ENCODE data around the gene ASCC2. TPM values are rescaled to one million over a fixed set of nuclear protein-coding genes. Genes with fewer than 3 reads are reported as not detected.

ASCC2 gene
- total RNA-seq, 2 donors from 2014 or later = 44.2 to 45.5 TPM

- TF ChIP-seq CTCF (conservative IDR thresholded peaks at IDR 0.05) = peak; percentile 61
- Mint-ChIP-seq H3K27ac (peak overlapping the region; percentile 21), H3K27me3 (ENCODE audit: insufficient read depth) (no peaks in the 10 kb centered on the region), H3K4me1 (no peaks in the 10 kb centered on the region), H3K9me3 (no peaks in the 10 kb centered on the region), H3K36me3 (ENCODE audit: low read depth) (peaks cover 53% of the 10 kb centered on the region), H3K4me3 (no peak overlapping the region)
- peaks cover 72% of the 10 kb centered on the region for H3K36me3 ChIP-seq (ENCODE audit: control insufficient read depth, insufficient read depth, low read length)
- DNase-seq = peak; percentile 56
- H3K27ac ChIP-seq (ENCODE audit: low read depth, low read length) = no peak overlapping the region
- 79 to 83% methylated on average over 3 of the region's 3 CpGs for WGBS, 2 experiments (ENCODE audit: insufficient coverage in 1 of 2, insufficient read length in 1 of 2)
- no peaks in the 10 kb centered on the region for H3K4me1 ChIP-seq (ENCODE audit: control insufficient read depth, insufficient read depth, low read length)
- no peak overlapping the region for H3K9ac ChIP-seq (ENCODE audit: extremely low read depth, low read length, poor library complexity, severe bottlenecking)
- no peaks in the 10 kb centered on the region for H3K9me3 ChIP-seq (ENCODE audit: control insufficient read depth, low read length)
- no peak overlapping the region for H3K4me3 ChIP-seq (ENCODE audit: low read length)
- no peaks in the 10 kb centered on the region for H3K27me3 ChIP-seq (ENCODE audit: control insufficient read depth, insufficient read depth, low read length, poor library complexity, severe bottlenecking)
Observed at GRCh38 chr22:29813563-29813962, 24.5 kb downstream of the ASCC2 start.

- Histone ChIP-seq H3K27ac (ENCODE audit: low read depth, low read length) (no peak overlapping the region), H3K4me1 (ENCODE audit: control insufficient read depth, insufficient read depth, low read length) (no peaks in the 10 kb centered on the region), H3K27me3 (ENCODE audit: control insufficient read depth, insufficient read depth, low read length, poor library complexity, severe bottlenecking) (no peaks in the 10 kb centered on the region), H3K9me3 (ENCODE audit: control insufficient read depth, low read length) (no peaks in the 10 kb centered on the region), H3K36me3 (ENCODE audit: control insufficient read depth, insufficient read depth, low read length) (peaks cover 76% of the 10 kb centered on the region), H3K9ac (ENCODE audit: extremely low read depth, low read length, poor library complexity, severe bottlenecking) (no peak overlapping the region), H3K4me3 (ENCODE audit: low read length) (no peak overlapping the region)
- Mint-ChIP-seq H3K27me3 (ENCODE audit: insufficient read depth) (no peaks in the 10 kb centered on the region), H3K9me3 (no peaks in the 10 kb centered on the region), H3K27ac (peak overlapping the region; percentile 21), H3K36me3 (ENCODE audit: low read depth) (peaks cover 56% of the 10 kb centered on the region), H3K4me1 (no peaks in the 10 kb centered on the region), H3K4me3 (no peak overlapping the region)
- 92 to 95% methylated on average over 6 to 8 of the region's 8 CpGs for WGBS, 2 experiments (ENCODE audit: insufficient coverage in 1 of 2, insufficient read length in 1 of 2)
- DNase-seq = no peak
- no peak for TF ChIP-seq CTCF (conservative IDR thresholded peaks at IDR 0.05)
Observed at GRCh38 chr22:29813126-29813525, 24.9 kb downstream of the ASCC2 start.

GRCh38 chr22:29811377-29811776 lies 26.7 kb downstream of the ASCC2 start:
- Histone ChIP-seq H3K27ac (ENCODE audit: low read depth, low read length) (no peak overlapping the region), H3K9ac (ENCODE audit: extremely low read depth, low read length, poor library complexity, severe bottlenecking) (no peak overlapping the region), H3K27me3 (ENCODE audit: control insufficient read depth, insufficient read depth, low read length, poor library complexity, severe bottlenecking) (no peaks in the 10 kb centered on the region), H3K9me3 (ENCODE audit: control insufficient read depth, low read length) (no peaks in the 10 kb centered on the region), H3K36me3 (ENCODE audit: control insufficient read depth, insufficient read depth, low read length) (peaks cover 81% of the 10 kb centered on the region), H3K4me3 (ENCODE audit: low read length) (no peak overlapping the region), H3K4me1 (ENCODE audit: control insufficient read depth, insufficient read depth, low read length) (no peaks in the 10 kb centered on the region)
- no peak for TF ChIP-seq CTCF (conservative IDR thresholded peaks at IDR 0.05)
- H3K9me3 Mint-ChIP-seq = no peaks in the 10 kb centered on the region
- H3K4me3 Mint-ChIP-seq = no peak overlapping the region
- no peaks in the 10 kb centered on the region for H3K4me1 Mint-ChIP-seq
- H3K27me3 Mint-ChIP-seq (ENCODE audit: insufficient read depth) = no peaks in the 10 kb centered on the region
- DNase-seq = no peak
- no peak overlapping the region for H3K27ac Mint-ChIP-seq
- WGBS, 2 experiments (ENCODE audit: insufficient coverage in 1 of 2, insufficient read length in 1 of 2) = 90 to 100% methylated on average over 2 of the region's 2 CpGs
- peaks cover 71% of the 10 kb centered on the region for H3K36me3 Mint-ChIP-seq (ENCODE audit: low read depth)
